Bone marrow (tissue), 2 donors: ENCODE data around the gene CBL.
A peak's percentile ranks its signal among the peaks of the same experiment; 100 is the strongest.

Experiments used
- DNase-seq, 2 donors: peaks; one replicate each; lab custom pipeline; 2025; lab: John Stamatoyannopoulos, UW

Gene CBL

GRCh38 chr11:119347242-119347641 is 141.1 kb downstream of the CBL start:
- DNase-seq: no peak

- no peak for DNase-seq
These were observed 141.9 kb downstream of the CBL start for GRCh38 chr11:119347940-119348605.

- no peak for DNase-seq
These were observed 144.2 kb downstream of the CBL start for GRCh38 chr11:119350302-119350701.

- DNase-seq: no peak
These were observed 145.1 kb downstream of the CBL start for GRCh38 chr11:119351232-119351631.

- DNase-seq: no peak
These were observed 146.7 kb downstream of the CBL start for GRCh38 chr11:119352857-119353260.

- no peak for DNase-seq
These were observed 149.1 kb downstream of the CBL start for GRCh38 chr11:119355091-119355843.

GRCh38 chr11:119356349-119357031 is 150.4 kb downstream of the CBL start:
- peak; percentile 61 to 75 for DNase-seq

GRCh38 chr11:119357074-119357473 is 150.9 kb downstream of the CBL start:
- DNase-seq: no peak
